ENCODE results near the gene YARS1. TPM values are rescaled to one million over a fixed set of nuclear protein-coding genes. Genes with fewer than 3 reads are reported as not detected.
A peak's percentile ranks its signal among the peaks of the same experiment; 100 is the strongest.

The YARS1 gene
- total and polyA plus RNA-seq, 2 of the 4 experiments (the other 2 are of a cell fraction), result 100 to 166 TPM

- H3K4me1 ChIP-seq (ENCODE audit: control insufficient read depth, insufficient read depth, low read length), result peaks cover 20% of the 10 kb centered on the region
- no peak overlapping the region for H4K91ac ChIP-seq (ENCODE audit: insufficient read depth, low read depth, low read length)
- CTCF ChIA-PET, result interaction anchor here (1.6 kb wide), 1 partner anchor 49 kb away, joined by 9 read pairs; no protein-coding TSS in a partner anchor
- peak; percentile 21 for ATAC-seq (ENCODE audit: low read depth)
- in situ Hi-C loops (cut with MboI; ENCODE audit: low sequenced_read_pairs) (no loop called here), intact Hi-C loops (cut with micrococcal nuclease) (no loop called here), dilution Hi-C loops (cut with HindIII; ENCODE audit: low sequenced_read_pairs, unreplicated experiment) (no loop called here)
- H3K27me3 ChIP-seq (ENCODE audit: control insufficient read depth, insufficient read depth, low read length), result no peaks in the 10 kb centered on the region
- DNase-seq, result peak; percentile 81
- H2AK5ac ChIP-seq (ENCODE audit: low read depth, low read length), result peak overlapping the region; percentile 1; the same call in 1 of the 2 replicates
- H3K14ac ChIP-seq (replicated peaks; ENCODE audit: low read depth, low read length), result no peak overlapping the region
- H2BK15ac ChIP-seq (ENCODE audit: low read depth, low read length), result no peak overlapping the region; the same call in 2 of the 3 replicates
- H3K4me3 ChIP-seq (ENCODE audit: insufficient read depth, low read depth, low read length), result no peak overlapping the region
- no peak overlapping the region for H3K27ac ChIP-seq (ENCODE audit: insufficient read depth, low read length)
- H3K36me3 ChIP-seq (ENCODE audit: control insufficient read depth, insufficient read depth, low read length), result no peaks in the 10 kb centered on the region
- POLR2A ChIA-PET (ENCODE audit: unreplicated experiment), result no interaction called here
- no peak overlapping the region for H2AFZ ChIP-seq (replicated peaks; ENCODE audit: low read length, poor library complexity)
- H2AK9ac ChIP-seq (replicated peaks; ENCODE audit: low read depth, low read length, poor library complexity), result peak overlapping the region; percentile 65
- no peak overlapping the region for H3K23ac ChIP-seq (ENCODE audit: low read depth, low read length)
- TF ChIP-seq CEBPB (IDR thresholded peaks at IDR 0.05; ENCODE audit: low read depth, low read length) (peak; percentile 21; the same call in 1 of the 2 replicates), CHD1 (IDR thresholded peaks at IDR 0.05; ENCODE audit: low read depth, low read length) (no peak)
- H4K5ac ChIP-seq (ENCODE audit: low read depth, low read length), result no peak overlapping the region
- H2BK120ac ChIP-seq (ENCODE audit: low read depth, low read length), result no peak overlapping the region
- no peak overlapping the region for H3K4me2 ChIP-seq (ENCODE audit: low read depth, low read length)
- H4K20me1 ChIP-seq (ENCODE audit: insufficient read depth, low read length), result peaks cover 2% of the 10 kb centered on the region
- no peak overlapping the region for H3K18ac ChIP-seq (ENCODE audit: low read depth, low read length)
- no peak overlapping the region for H3K9ac ChIP-seq (ENCODE audit: low read depth, low read length)
- peak overlapping the region; percentile 2; the same call in 1 of the 2 replicates for H2BK20ac ChIP-seq (ENCODE audit: low read depth, low read length)
- H2BK5ac ChIP-seq (ENCODE audit: low read depth, low read length, poor library complexity, severe bottlenecking), result no peak overlapping the region
- 0% methylated on average over 2 of the region's 10 CpGs; no CpG with 5 or more reads in 1 of the 2 experiments for WGBS, 2 experiments (ENCODE audit: extremely low coverage in 2 of 2, insufficient read length in 1 of 2)
- BruUV-seq (replicated peaks), result no TSS peak
- H4K8ac ChIP-seq (ENCODE audit: low read depth in 2 of 2, low read length in 2 of 2), result peak overlapping the region in 1 of 2 experiments; percentile 12; a peak in 1 of 4 replicates
- peak overlapping the region; percentile 34; the same call in 1 of the 2 replicates for H3K4ac ChIP-seq (ENCODE audit: low read depth, low read length)
- H3K56ac ChIP-seq (ENCODE audit: extremely low read depth, insufficient read depth, low read length), result no peak overlapping the region
- peaks cover 4 to 25% of the 10 kb centered on the region in 2 experiments for H3K79me1 ChIP-seq (ENCODE audit: low read depth in 1 of 2, low read length in 2 of 2)
- H3K9me3 ChIP-seq (ENCODE audit: control insufficient read depth, insufficient read depth, low read length), result no peaks in the 10 kb centered on the region
- H3K9me1 ChIP-seq (ENCODE audit: insufficient read depth, low read length), result peaks cover 12% of the 10 kb centered on the region
Observed at GRCh38 chr1:32761253-32761877, 55.8 kb downstream of the YARS1 start.
